ENCODE data around the gene APEH.

APEH gene

GRCh38 chr3:49711489-49711888, 37.3 kb downstream of the APEH start:
- H3K36me3 ChIP-seq (ENCODE audit: control insufficient read depth, insufficient read depth, low read length) = no peaks in the 10 kb centered on the region
- no peak overlapping the region for H3K27ac ChIP-seq (ENCODE audit: insufficient read depth, low read depth, low read length, poor library complexity, severe bottlenecking)
- no peaks in the 10 kb centered on the region for H3K4me1 ChIP-seq (ENCODE audit: control insufficient read depth, insufficient read depth, low read length)
- no peaks in the 10 kb centered on the region for H3K27me3 ChIP-seq (ENCODE audit: control insufficient read depth, insufficient read depth, low read length, poor library complexity, severe bottlenecking)
- WGBS, 2 experiments = 91 to 94% methylated on average over 5 of the region's 5 CpGs
- H3K4me3 ChIP-seq (ENCODE audit: insufficient read depth, low read depth, low read length) = no peak overlapping the region
- no peaks in the 10 kb centered on the region for H3K9me3 ChIP-seq (ENCODE audit: control insufficient read depth, low read length)

GRCh38 chr3:49712166-49712565, 38.0 kb downstream of the APEH start:
- no peaks in the 10 kb centered on the region for H3K9me3 ChIP-seq (ENCODE audit: control insufficient read depth, low read length)
- H3K36me3 ChIP-seq (ENCODE audit: control insufficient read depth, insufficient read depth, low read length) = no peaks in the 10 kb centered on the region
- WGBS, 2 experiments = 95 to 96% methylated on average over 11 of the region's 11 CpGs
- no peak overlapping the region for H3K4me3 ChIP-seq (ENCODE audit: insufficient read depth, low read depth, low read length)
- no peak overlapping the region for H3K27ac ChIP-seq (ENCODE audit: insufficient read depth, low read depth, low read length, poor library complexity, severe bottlenecking)
- H3K4me1 ChIP-seq (ENCODE audit: control insufficient read depth, insufficient read depth, low read length) = no peaks in the 10 kb centered on the region
- no peaks in the 10 kb centered on the region for H3K27me3 ChIP-seq (ENCODE audit: control insufficient read depth, insufficient read depth, low read length, poor library complexity, severe bottlenecking)

GRCh38 chr3:49712631-49713317, 38.6 kb downstream of the APEH start:
- no peaks in the 10 kb centered on the region for H3K36me3 ChIP-seq (ENCODE audit: control insufficient read depth, insufficient read depth, low read length)
- no peak overlapping the region for H3K27ac ChIP-seq (ENCODE audit: insufficient read depth, low read depth, low read length, poor library complexity, severe bottlenecking)
- H3K9me3 ChIP-seq (ENCODE audit: control insufficient read depth, low read length) = no peaks in the 10 kb centered on the region
- no peaks in the 10 kb centered on the region for H3K27me3 ChIP-seq (ENCODE audit: control insufficient read depth, insufficient read depth, low read length, poor library complexity, severe bottlenecking)
- H3K4me1 ChIP-seq (ENCODE audit: control insufficient read depth, insufficient read depth, low read length) = no peaks in the 10 kb centered on the region
- 80 to 83% methylated on average over 7 of the region's 7 CpGs for WGBS, 2 experiments
- H3K4me3 ChIP-seq (ENCODE audit: insufficient read depth, low read depth, low read length) = no peak overlapping the region

GRCh38 chr3:49713336-49714105, 39.4 kb downstream of the APEH start:
- H3K27me3 ChIP-seq (ENCODE audit: control insufficient read depth, insufficient read depth, low read length, poor library complexity, severe bottlenecking) = no peaks in the 10 kb centered on the region
- no peaks in the 10 kb centered on the region for H3K4me1 ChIP-seq (ENCODE audit: control insufficient read depth, insufficient read depth, low read length)
- no peaks in the 10 kb centered on the region for H3K36me3 ChIP-seq (ENCODE audit: control insufficient read depth, insufficient read depth, low read length)
- no peak overlapping the region for H3K4me3 ChIP-seq (ENCODE audit: insufficient read depth, low read depth, low read length)
- H3K27ac ChIP-seq (ENCODE audit: insufficient read depth, low read depth, low read length, poor library complexity, severe bottlenecking) = no peak overlapping the region
- 96% methylated on average over 25 of the region's 25 CpGs for WGBS, 2 experiments
- no peaks in the 10 kb centered on the region for H3K9me3 ChIP-seq (ENCODE audit: control insufficient read depth, low read length)

GRCh38 chr3:49714728-49715550, 40.8 kb downstream of the APEH start:
- no peaks in the 10 kb centered on the region for H3K27me3 ChIP-seq (ENCODE audit: control insufficient read depth, insufficient read depth, low read length, poor library complexity, severe bottlenecking)
- no peak overlapping the region for H3K4me3 ChIP-seq (ENCODE audit: insufficient read depth, low read depth, low read length)
- H3K9me3 ChIP-seq (ENCODE audit: control insufficient read depth, low read length) = no peaks in the 10 kb centered on the region
- WGBS, 2 experiments = 91 to 92% methylated on average over 13 of the region's 13 CpGs
- H3K27ac ChIP-seq (ENCODE audit: insufficient read depth, low read depth, low read length, poor library complexity, severe bottlenecking) = no peak overlapping the region
- no peaks in the 10 kb centered on the region for H3K4me1 ChIP-seq (ENCODE audit: control insufficient read depth, insufficient read depth, low read length)
- H3K36me3 ChIP-seq (ENCODE audit: control insufficient read depth, insufficient read depth, low read length) = no peaks in the 10 kb centered on the region

- Histone ChIP-seq H3K4me3 (ENCODE audit: insufficient read depth, low read depth, low read length) (no peak overlapping the region), H3K27ac (ENCODE audit: insufficient read depth, low read depth, low read length, poor library complexity, severe bottlenecking) (no peak overlapping the region), H3K27me3 (ENCODE audit: control insufficient read depth, insufficient read depth, low read length, poor library complexity, severe bottlenecking) (no peaks in the 10 kb centered on the region), H3K36me3 (ENCODE audit: control insufficient read depth, insufficient read depth, low read length) (no peaks in the 10 kb centered on the region), H3K4me1 (ENCODE audit: control insufficient read depth, insufficient read depth, low read length) (no peaks in the 10 kb centered on the region), H3K9me3 (ENCODE audit: control insufficient read depth, low read length) (no peaks in the 10 kb centered on the region)
- WGBS, 2 experiments = 94 to 95% methylated on average over 13 of the region's 13 CpGs
Measured at GRCh38 chr3:49715611-49716121, 41.5 kb downstream of the APEH start.

- H3K27me3 ChIP-seq (ENCODE audit: control insufficient read depth, insufficient read depth, low read length, poor library complexity, severe bottlenecking) = no peaks in the 10 kb centered on the region
- H3K4me1 ChIP-seq (ENCODE audit: control insufficient read depth, insufficient read depth, low read length) = no peaks in the 10 kb centered on the region
- H3K4me3 ChIP-seq (ENCODE audit: insufficient read depth, low read depth, low read length) = no peak overlapping the region
- 94 to 95% methylated on average over 7 of the region's 7 CpGs for WGBS, 2 experiments
- no peaks in the 10 kb centered on the region for H3K36me3 ChIP-seq (ENCODE audit: control insufficient read depth, insufficient read depth, low read length)
- H3K27ac ChIP-seq (ENCODE audit: insufficient read depth, low read depth, low read length, poor library complexity, severe bottlenecking) = no peak overlapping the region
- H3K9me3 ChIP-seq (ENCODE audit: control insufficient read depth, low read length) = no peaks in the 10 kb centered on the region
Measured at GRCh38 chr3:49716169-49716568, 42.0 kb downstream of the APEH start.

GRCh38 chr3:49716691-49717210, 42.6 kb downstream of the APEH start:
- H3K27me3 ChIP-seq (ENCODE audit: control insufficient read depth, insufficient read depth, low read length, poor library complexity, severe bottlenecking) = no peaks in the 10 kb centered on the region
- no peaks in the 10 kb centered on the region for H3K4me1 ChIP-seq (ENCODE audit: control insufficient read depth, insufficient read depth, low read length)
- no peak overlapping the region for H3K27ac ChIP-seq (ENCODE audit: insufficient read depth, low read depth, low read length, poor library complexity, severe bottlenecking)
- H3K4me3 ChIP-seq (ENCODE audit: insufficient read depth, low read depth, low read length) = no peak overlapping the region
- no peaks in the 10 kb centered on the region for H3K9me3 ChIP-seq (ENCODE audit: control insufficient read depth, low read length)
- H3K36me3 ChIP-seq (ENCODE audit: control insufficient read depth, insufficient read depth, low read length) = no peaks in the 10 kb centered on the region
- 92% methylated on average over 16 of the region's 16 CpGs for WGBS, 2 experiments

GRCh38 chr3:49717211-49717958, 43.2 kb downstream of the APEH start:
- Histone ChIP-seq H3K27ac (ENCODE audit: insufficient read depth, low read depth, low read length, poor library complexity, severe bottlenecking) (no peak overlapping the region), H3K9me3 (ENCODE audit: control insufficient read depth, low read length) (no peaks in the 10 kb centered on the region), H3K36me3 (ENCODE audit: control insufficient read depth, insufficient read depth, low read length) (no peaks in the 10 kb centered on the region), H3K27me3 (ENCODE audit: control insufficient read depth, insufficient read depth, low read length, poor library complexity, severe bottlenecking) (no peaks in the 10 kb centered on the region), H3K4me1 (ENCODE audit: control insufficient read depth, insufficient read depth, low read length) (no peaks in the 10 kb centered on the region), H3K4me3 (ENCODE audit: insufficient read depth, low read depth, low read length) (no peak overlapping the region)
- 94% methylated on average over 14 of the region's 14 CpGs for WGBS, 2 experiments
